ENCODE results near the gene KCNH1.

GRCh38 chr1:210683403-210684047 lies 450.4 kb downstream of the KCNH1 start:
- TF ChIP-seq CTCF (IDR thresholded peaks at IDR 0.05; ENCODE audit: poor library complexity, severe bottlenecking) (no peak), SMC3 (conservative IDR thresholded peaks at IDR 0.05; ENCODE audit: poor library complexity) (no peak), EZH2 (IDR thresholded peaks at IDR 0.05; ENCODE audit: borderline replicate concordance, insufficient read depth, low read length, poor library complexity, severe bottlenecking) (no peak), MXI1 (conservative IDR thresholded peaks at IDR 0.05; ENCODE audit: poor library complexity, severe bottlenecking) (no peak), REST (IDR thresholded peaks at IDR 0.05; ENCODE audit: borderline replicate concordance) (no peak), POLR2AphosphoS5 (IDR thresholded peaks at IDR 0.05) (no peak), EP300 (conservative IDR thresholded peaks at IDR 0.05; ENCODE audit: poor library complexity, severe bottlenecking) (no peak), TAF1 (IDR thresholded peaks at IDR 0.05; ENCODE audit: low read depth) (no peak), RAD21 (conservative IDR thresholded peaks at IDR 0.05) (no peak)

Measured in neural cell (in vitro differentiated cells).